Keratinocyte (primary cell): ENCODE data around the gene EYA4.

Experiments
- CTCF ChIP-seq, 3 experiments: IDR thresholded peaks in 1 of 3; conservative IDR thresholded peaks in 1 of 3; optimal IDR thresholded peaks in 1 of 3; 2 replicates in 2 of 3; 3 replicates in 1 of 3; pipeline versions ENCODE3 to v1.5.1; 2011; ENCODE audit warnings: low read length in 3 of 3, mild to moderate bottlenecking in 3 of 3, moderate library complexity in 2 of 3, control low read depth in 1 of 3, inconsistent platforms in 1 of 3; ENCODE audit not compliant: insufficient read depth in 2 of 3; ENCODE audit errors: extremely low read depth in 1 of 3
- EZH2 ChIP-seq: IDR thresholded peaks from one replicate; pipeline ENCODE4 v1.6.1; 2012; ENCODE audit warnings: inconsistent platforms, mild to moderate bottlenecking, low read length, moderate library complexity

GRCh38 chr6:133343220-133343619 is 102.1 kb downstream of the EYA4 start:
- TF ChIP-seq CTCF (optimal IDR thresholded peaks at IDR 0.05 in 1 of 3, IDR thresholded peaks at IDR 0.05 in 1 of 3, conservative IDR thresholded peaks at IDR 0.05 in 1 of 3; ENCODE audit: extremely low read depth in 1 of 3, insufficient read depth in 2 of 3, low read length in 3 of 3) (no peak), EZH2 (no peak)
